A549 (cell line): ENCODE measurements around the gene KIAA2012.

Experiments
- EHMT2 ChIP-seq: fragments of 200-600 bp; sonication (generic); IDR thresholded peaks from 2 replicates; pipeline ENCODE4 v1.6.1; 2016; ENCODE audit warnings: antibody characterized with exemption, low read depth, mild to moderate bottlenecking, moderate library complexity
- GATA3 ChIP-seq: IDR thresholded peaks from 2 replicates; pipeline ENCODE4 v1.6.1; 2012; ENCODE audit warnings: borderline replicate concordance
- HDAC2 ChIP-seq: fragments of 200-600 bp; sonication (generic); IDR thresholded peaks from 2 replicates; pipeline ENCODE4 v1.6.1; 2016
- HEYL ChIP-seq: fragments of 250-450 bp; sonication (Bioruptor Pico); IDR thresholded peaks from 2 replicates; pipeline ENCODE4 v1.8.0; 2021; ENCODE audit warnings: mild to moderate bottlenecking, moderate library complexity
- JUNB ChIP-seq: fragments of >200 bp; sonication (Bioruptor Twin); formaldehyde crosslinking; IDR thresholded peaks from 2 replicates; pipeline ENCODE4 v1.6.1; 2016
- KDM1A ChIP-seq: fragments of 200-600 bp; sonication (generic); IDR thresholded peaks from 2 replicates; pipeline ENCODE4 v1.6.1; 2016; ENCODE audit warnings: low read depth, mild to moderate bottlenecking
- RFX5 ChIP-seq: fragments of 450-650 bp; IDR thresholded peaks from 2 replicates; pipeline ENCODE4 v1.7.1; 2014; ENCODE audit warnings: antibody characterized with exemption, mild to moderate bottlenecking, moderate library complexity
- RNF2 ChIP-seq: fragments of 200-600 bp; sonication (generic); IDR thresholded peaks from 2 replicates; pipeline ENCODE4 v1.6.1; 2016; ENCODE audit warnings: low read depth, mild to moderate bottlenecking, antibody characterized with exemption, moderate library complexity, borderline replicate concordance
- TF ChIP-seq, protein P1 (sequence below): fragments of >200 bp; sonication (Bioruptor Twin); formaldehyde crosslinking; IDR thresholded peaks from 3 replicates; pipeline ENCODE4 v1.5.1; 2016
- TF ChIP-seq, protein P2 (sequence below): fragments of 250-450 bp; sonication (Bioruptor Pico); IDR thresholded peaks from 2 replicates; pipeline ENCODE4 v1.5.0; 2021; ENCODE audit warnings: mild to moderate bottlenecking, moderate library complexity, borderline replicate concordance
- TF ChIP-seq, protein P3 (sequence below): fragments of >200 bp; sonication (Bioruptor Twin); formaldehyde crosslinking; IDR thresholded peaks from 3 replicates; pipeline ENCODE4 v1.6.1; 2016

DNA sequence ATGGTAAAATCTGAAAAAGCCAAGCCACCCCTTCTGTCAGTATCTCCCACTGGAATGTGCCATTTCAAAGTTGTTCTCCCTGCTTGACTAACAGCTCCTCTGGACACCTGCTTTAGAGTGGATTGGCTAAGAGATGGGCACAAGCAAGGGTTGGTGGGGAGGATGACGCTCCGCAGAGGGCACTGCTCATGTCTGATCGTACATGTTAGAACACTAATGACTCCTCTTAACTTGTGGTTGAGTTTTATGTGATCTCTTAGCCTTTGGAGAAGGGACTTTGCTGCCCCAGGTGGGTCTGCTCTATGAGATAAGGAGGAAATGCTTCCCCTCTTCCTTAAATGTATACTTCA is 8.2 kb upstream of the KIAA2012 start:
- TF ChIP-seq EHMT2 (no peak), GATA3 (no peak), HEYL (CRISPR knock-in tag) (no peak), JUNB (no peak), HDAC2 (no peak), RNF2 (no peak), RFX5 (no peak), KDM1A (no peak)
- TF ChIP-seq, protein P1, sequence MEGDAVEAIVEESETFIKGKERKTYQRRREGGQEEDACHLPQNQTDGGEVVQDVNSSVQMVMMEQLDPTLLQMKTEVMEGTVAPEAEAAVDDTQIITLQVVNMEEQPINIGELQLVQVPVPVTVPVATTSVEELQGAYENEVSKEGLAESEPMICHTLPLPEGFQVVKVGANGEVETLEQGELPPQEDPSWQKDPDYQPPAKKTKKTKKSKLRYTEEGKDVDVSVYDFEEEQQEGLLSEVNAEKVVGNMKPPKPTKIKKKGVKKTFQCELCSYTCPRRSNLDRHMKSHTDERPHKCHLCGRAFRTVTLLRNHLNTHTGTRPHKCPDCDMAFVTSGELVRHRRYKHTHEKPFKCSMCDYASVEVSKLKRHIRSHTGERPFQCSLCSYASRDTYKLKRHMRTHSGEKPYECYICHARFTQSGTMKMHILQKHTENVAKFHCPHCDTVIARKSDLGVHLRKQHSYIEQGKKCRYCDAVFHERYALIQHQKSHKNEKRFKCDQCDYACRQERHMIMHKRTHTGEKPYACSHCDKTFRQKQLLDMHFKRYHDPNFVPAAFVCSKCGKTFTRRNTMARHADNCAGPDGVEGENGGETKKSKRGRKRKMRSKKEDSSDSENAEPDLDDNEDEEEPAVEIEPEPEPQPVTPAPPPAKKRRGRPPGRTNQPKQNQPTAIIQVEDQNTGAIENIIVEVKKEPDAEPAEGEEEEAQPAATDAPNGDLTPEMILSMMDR = no peak
- TF ChIP-seq, protein P2, sequence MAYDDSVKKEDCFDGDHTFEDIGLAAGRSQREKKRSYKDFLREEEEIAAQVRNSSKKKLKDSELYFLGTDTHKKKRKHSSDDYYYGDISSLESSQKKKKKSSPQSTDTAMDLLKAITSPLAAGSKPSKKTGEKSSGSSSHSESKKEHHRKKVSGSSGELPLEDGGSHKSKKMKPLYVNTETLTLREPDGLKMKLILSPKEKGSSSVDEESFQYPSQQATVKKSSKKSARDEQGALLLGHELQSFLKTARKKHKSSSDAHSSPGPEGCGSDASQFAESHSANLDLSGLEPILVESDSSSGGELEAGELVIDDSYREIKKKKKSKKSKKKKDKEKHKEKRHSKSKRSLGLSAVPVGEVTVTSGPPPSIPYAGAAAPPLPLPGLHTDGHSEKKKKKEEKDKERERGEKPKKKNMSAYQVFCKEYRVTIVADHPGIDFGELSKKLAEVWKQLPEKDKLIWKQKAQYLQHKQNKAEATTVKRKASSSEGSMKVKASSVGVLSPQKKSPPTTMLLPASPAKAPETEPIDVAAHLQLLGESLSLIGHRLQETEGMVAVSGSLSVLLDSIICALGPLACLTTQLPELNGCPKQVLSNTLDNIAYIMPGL (CRISPR knock-in tag) = no peak
- TF ChIP-seq, protein P3, sequence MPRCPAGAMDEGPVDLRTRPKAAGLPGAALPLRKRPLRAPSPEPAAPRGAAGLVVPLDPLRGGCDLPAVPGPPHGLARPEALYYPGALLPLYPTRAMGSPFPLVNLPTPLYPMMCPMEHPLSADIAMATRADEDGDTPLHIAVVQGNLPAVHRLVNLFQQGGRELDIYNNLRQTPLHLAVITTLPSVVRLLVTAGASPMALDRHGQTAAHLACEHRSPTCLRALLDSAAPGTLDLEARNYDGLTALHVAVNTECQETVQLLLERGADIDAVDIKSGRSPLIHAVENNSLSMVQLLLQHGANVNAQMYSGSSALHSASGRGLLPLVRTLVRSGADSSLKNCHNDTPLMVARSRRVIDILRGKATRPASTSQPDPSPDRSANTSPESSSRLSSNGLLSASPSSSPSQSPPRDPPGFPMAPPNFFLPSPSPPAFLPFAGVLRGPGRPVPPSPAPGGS = no peak
